Measurements from ENCODE around the gene KDELR1. TPM values are rescaled to one million over a fixed set of nuclear protein-coding genes. Genes with fewer than 3 reads are reported as not detected.

Gene KDELR1
- total and polyA plus RNA-seq, 2 of the 13 experiments (the other 11 are each of a cell fraction or from before 2014, with no cell fraction given) = 134 to 185 TPM

GRCh38 chr19:48362716-48363499 is 28.4 kb downstream of the KDELR1 start (continued):
- no peak for TF ChIP-seq ZNF687 (CRISPR knock-in tag; IDR thresholded peaks at IDR 0.05)
- TF ChIP-seq KLF13 (CRISPR knock-in tag; IDR thresholded peaks at IDR 0.05) = no peak
- TF ChIP-seq ZNF773 (CRISPR knock-in tag; IDR thresholded peaks at IDR 0.05; ENCODE audit: borderline replicate concordance) = no peak
- no peak for TF ChIP-seq FOXP1 (IDR thresholded peaks at IDR 0.05)
- no peak for TF ChIP-seq FOXP1 (CRISPR knock-in tag; IDR thresholded peaks at IDR 0.05)
- no peak for TF ChIP-seq ZSCAN29 (CRISPR knock-in tag; conservative IDR thresholded peaks at IDR 0.05)
- TF ChIP-seq THYN1 (CRISPR knock-in tag; IDR thresholded peaks at IDR 0.05; ENCODE audit: borderline replicate concordance, low read depth) = no peak
- TF ChIP-seq SAFB2 (CRISPR knock-in tag; IDR thresholded peaks at IDR 0.05; ENCODE audit: borderline replicate concordance, low read depth) = no peak
- TF ChIP-seq SNAPC4 (CRISPR knock-in tag; IDR thresholded peaks at IDR 0.05) = peak; percentile 83; the same call in 1 of the 2 replicates
- peak; percentile 81 for TF ChIP-seq GABPB1 (CRISPR knock-in tag; IDR thresholded peaks at IDR 0.05)
- no peak for TF ChIP-seq KAT7 (CRISPR knock-in tag; IDR thresholded peaks at IDR 0.05; ENCODE audit: borderline replicate concordance)
- peak; percentile 44; the same call in 1 of the 2 replicates for TF ChIP-seq ZNF746 (CRISPR knock-in tag; IDR thresholded peaks at IDR 0.05)
- TF ChIP-seq HBP1 (CRISPR knock-in tag; IDR thresholded peaks at IDR 0.05; ENCODE audit: low read depth) = no peak
- TF ChIP-seq E2F2 (CRISPR knock-in tag; IDR thresholded peaks at IDR 0.05; ENCODE audit: borderline replicate concordance) = no peak; the same call in 1 of the 2 replicates

Data from HepG2 (cell line).